Measurements from ENCODE around the gene NEAT1. TPM values are rescaled to one million over a fixed set of nuclear protein-coding genes. Genes with fewer than 3 reads are reported as not detected.

The NEAT1 gene
- total RNA-seq, 3 donors from 2014 or later = 323 to 391 (median 351) TPM

- DNase-seq (ENCODE audit: low spot score in 2 of 2) = peak in 1 of 2 donors; percentile 58
- Histone ChIP-seq H3K27ac (peak overlapping the region; percentile 100), H3K27me3 (no peaks in the 10 kb centered on the region), H3K4me3 (peak overlapping the region; percentile 93 to 96 (median 95)), H3K36me3 (no peaks in the 10 kb centered on the region), H3K9me3 (no peaks in the 10 kb centered on the region), H3K4me1 (peaks cover 0 to 4% of the 10 kb centered on the region in 2 donors)
- intact Hi-C loops (cut with DNase I; ENCODE audit: low total_unique reads) = no loop called here
- TF ChIP-seq POLR2A (IDR thresholded peaks at IDR 0.05) = peak; percentile 45
- TF ChIP-seq, protein P1, sequence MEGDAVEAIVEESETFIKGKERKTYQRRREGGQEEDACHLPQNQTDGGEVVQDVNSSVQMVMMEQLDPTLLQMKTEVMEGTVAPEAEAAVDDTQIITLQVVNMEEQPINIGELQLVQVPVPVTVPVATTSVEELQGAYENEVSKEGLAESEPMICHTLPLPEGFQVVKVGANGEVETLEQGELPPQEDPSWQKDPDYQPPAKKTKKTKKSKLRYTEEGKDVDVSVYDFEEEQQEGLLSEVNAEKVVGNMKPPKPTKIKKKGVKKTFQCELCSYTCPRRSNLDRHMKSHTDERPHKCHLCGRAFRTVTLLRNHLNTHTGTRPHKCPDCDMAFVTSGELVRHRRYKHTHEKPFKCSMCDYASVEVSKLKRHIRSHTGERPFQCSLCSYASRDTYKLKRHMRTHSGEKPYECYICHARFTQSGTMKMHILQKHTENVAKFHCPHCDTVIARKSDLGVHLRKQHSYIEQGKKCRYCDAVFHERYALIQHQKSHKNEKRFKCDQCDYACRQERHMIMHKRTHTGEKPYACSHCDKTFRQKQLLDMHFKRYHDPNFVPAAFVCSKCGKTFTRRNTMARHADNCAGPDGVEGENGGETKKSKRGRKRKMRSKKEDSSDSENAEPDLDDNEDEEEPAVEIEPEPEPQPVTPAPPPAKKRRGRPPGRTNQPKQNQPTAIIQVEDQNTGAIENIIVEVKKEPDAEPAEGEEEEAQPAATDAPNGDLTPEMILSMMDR (IDR thresholded peaks at IDR 0.05) = no peak
- peak in 1 of 3 donors; percentile 58 for TF ChIP-seq POLR2AphosphoS5 (IDR thresholded peaks at IDR 0.05)
These were observed 6.0 kb downstream of the NEAT1 start for GRCh38 chr11:65428578-65429067.

DNA sequence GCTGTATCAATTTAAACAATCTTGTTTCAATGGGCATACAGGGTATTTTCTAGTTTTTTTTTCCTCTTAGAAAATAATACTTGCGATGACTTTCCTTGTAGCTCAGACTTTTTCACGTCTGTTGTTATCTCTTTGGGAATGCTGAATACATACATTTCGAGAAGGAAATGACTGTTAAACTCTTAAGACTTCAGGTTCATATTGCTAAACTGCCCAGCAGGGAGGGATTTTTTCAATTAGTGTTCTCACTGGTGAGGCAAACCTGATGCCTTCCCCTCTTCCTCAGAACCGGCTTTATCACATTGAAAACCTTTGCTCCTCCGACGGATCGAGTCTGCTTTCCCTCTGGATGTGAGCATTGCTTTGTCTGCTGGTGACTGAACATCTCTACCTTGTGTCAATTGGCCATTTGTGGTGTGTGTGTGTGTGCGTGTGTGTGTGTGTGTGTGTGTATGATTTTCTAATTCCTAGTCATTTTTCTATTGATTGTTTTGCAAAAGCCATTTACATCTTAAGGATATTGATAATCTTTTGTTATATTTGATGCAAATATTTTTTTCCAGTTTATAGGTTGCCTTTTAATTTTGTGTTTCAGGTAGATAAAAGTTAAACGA, 6.6 kb downstream of the NEAT1 start:
- peaks cover 0 to 4% of the 10 kb centered on the region in 2 donors for H3K4me1 ChIP-seq
- H3K27me3 ChIP-seq = no peaks in the 10 kb centered on the region
- H3K4me3 ChIP-seq = peak overlapping the region; percentile 93 to 96 (median 95)
- peak; percentile 33 to 90 (median 59) for TF ChIP-seq POLR2AphosphoS5 (IDR thresholded peaks at IDR 0.05)
- peak; percentile 70 for TF ChIP-seq POLR2A (IDR thresholded peaks at IDR 0.05)
- TF ChIP-seq, protein P1 (IDR thresholded peaks at IDR 0.05) = peak in 1 of 3 donors; percentile 27
- no peaks in the 10 kb centered on the region for H3K36me3 ChIP-seq
- intact Hi-C loops (cut with DNase I; ENCODE audit: low total_unique reads) = no loop called here
- peak in 1 of 2 donors; percentile 49 for DNase-seq (ENCODE audit: low spot score in 2 of 2)
- H3K27ac ChIP-seq = peak overlapping the region; percentile 100
- H3K9me3 ChIP-seq = no peaks in the 10 kb centered on the region

- TF ChIP-seq, protein P1 (IDR thresholded peaks at IDR 0.05) = no peak
- TF ChIP-seq POLR2A (IDR thresholded peaks at IDR 0.05) (peak; percentile 27), POLR2AphosphoS5 (IDR thresholded peaks at IDR 0.05) (peak; percentile 61 to 88 (median 70))
- Histone ChIP-seq H3K36me3 (no peaks in the 10 kb centered on the region), H3K9me3 (no peaks in the 10 kb centered on the region), H3K4me1 (peaks cover 0 to 4% of the 10 kb centered on the region in 2 donors), H3K27ac (peak overlapping the region; percentile 70 to 100), H3K4me3 (peak overlapping the region; percentile 31 to 95 (median 93)), H3K27me3 (no peaks in the 10 kb centered on the region)
- intact Hi-C loops (cut with DNase I; ENCODE audit: low total_unique reads) = no loop called here
- DNase-seq (ENCODE audit: low spot score in 2 of 2) = peak; percentile 60 to 65
These were observed 7.3 kb downstream of the NEAT1 start for GRCh38 chr11:65429724-65430405.

DNA sequence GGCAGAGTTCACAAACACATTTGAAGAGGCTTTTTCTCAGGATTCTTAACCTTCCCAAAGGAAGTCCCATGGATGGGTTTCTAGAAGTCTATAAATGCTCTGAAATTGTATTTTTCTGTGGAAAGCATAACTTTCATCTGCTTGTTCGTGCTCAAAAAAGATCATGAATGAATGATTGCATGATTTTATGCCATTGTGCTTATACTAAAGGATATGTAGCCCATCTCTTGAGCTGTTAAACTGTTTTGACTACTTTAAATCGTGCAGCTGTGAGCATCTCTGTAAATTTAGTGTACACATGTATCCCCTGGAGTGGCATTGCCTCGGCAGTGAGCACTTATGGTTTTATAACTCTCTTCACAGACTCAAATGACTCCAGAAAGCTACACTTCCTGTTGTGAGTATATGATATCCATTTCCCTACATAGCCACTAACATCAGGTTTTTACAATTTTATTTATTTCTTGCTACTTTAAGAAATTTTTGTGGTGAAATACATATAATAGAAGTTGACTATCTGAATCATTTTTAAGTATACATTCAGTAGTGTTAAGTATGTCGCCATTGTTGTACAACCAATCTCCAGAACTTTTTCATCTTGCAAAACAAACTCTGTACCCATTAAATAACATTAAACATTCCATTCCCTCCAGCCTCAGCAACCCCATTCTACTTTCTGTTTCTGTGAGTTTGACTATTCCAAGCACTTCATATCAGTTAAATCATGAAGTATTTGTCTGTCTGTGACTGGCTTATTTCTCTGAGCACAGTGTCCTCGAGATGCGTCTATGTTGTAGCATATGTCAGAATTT, 8.0 kb downstream of the NEAT1 start:
- peak overlapping the region; percentile 70 to 100 for H3K27ac ChIP-seq
- H3K27me3 ChIP-seq = no peaks in the 10 kb centered on the region
- no peaks in the 10 kb centered on the region for H3K36me3 ChIP-seq
- intact Hi-C loops (cut with DNase I; ENCODE audit: low total_unique reads) = no loop called here
- TF ChIP-seq POLR2A (IDR thresholded peaks at IDR 0.05) = no peak
- TF ChIP-seq, protein P1 (IDR thresholded peaks at IDR 0.05) = peak in 1 of 3 donors; percentile 9
- peak overlapping the region; percentile 31 to 95 (median 93) for H3K4me3 ChIP-seq
- H3K9me3 ChIP-seq = no peaks in the 10 kb centered on the region
- DNase-seq (ENCODE audit: low spot score in 2 of 2) = peak; percentile 14 to 15
- H3K4me1 ChIP-seq = peaks cover 0 to 4% of the 10 kb centered on the region in 2 donors
